Activated naive CD8-positive, alpha-beta T cell treated with anti-CD3 and anti-CD28 coated beads for 36 hours (primary cell): ENCODE data around the gene CPNE1. TPM values are rescaled to one million over a fixed set of nuclear protein-coding genes. Genes with fewer than 3 reads are reported as not detected.
"Not testable (repeated sequence)": the region's sequence is repeated elsewhere in the genome, so short reads cannot be mapped to it uniquely, and the experiment has no call there.

ENCODE experiments used
- DNase-seq: peaks from one replicate; pipeline ENCODE4 v3.0.0; 2021
- H3K27ac Mint-ChIP-seq: one replicate; pipeline ENCODE4 v1.8.0; 2022; ENCODE audit warnings: mild to moderate bottlenecking, moderate library complexity, mixed read lengths
- H3K27me3 Mint-ChIP-seq: one replicate; pipeline ENCODE4 v1.8.0; 2022; ENCODE audit warnings: mild to moderate bottlenecking, mixed read lengths
- H3K36me3 Mint-ChIP-seq: one replicate; pipeline ENCODE4 v1.8.0; 2021; ENCODE audit warnings: mild to moderate bottlenecking, mixed read lengths
- H3K4me1 Mint-ChIP-seq: one replicate; pipeline ENCODE4 v1.8.0; 2021; ENCODE audit warnings: mixed read lengths
- H3K4me3 Mint-ChIP-seq: one replicate; pipeline ENCODE4 v1.8.0; 2022; ENCODE audit warnings: mild to moderate bottlenecking, moderate library complexity, mixed read lengths
- H3K9me3 Mint-ChIP-seq: one replicate; pipeline ENCODE4 v1.8.0; 2022; ENCODE audit warnings: mixed read lengths
- total RNA-seq, 2 experiments: library from RNA; stranded (reverse); gene quantifications; one replicate each; pipeline ENCODE4 v1.2.3, GENCODE V29; 2021

Gene CPNE1
- total RNA-seq, 2 experiments from 2014 or later: 290 to 304 TPM

GRCh38 chr20:35702051-35702823 is 37.5 kb upstream of the CPNE1 start:
- peak overlapping the region; percentile 29 for H3K4me3 Mint-ChIP-seq
- H3K4me1 Mint-ChIP-seq: peaks cover 54% of the 10 kb centered on the region
- no peaks in the 10 kb centered on the region for H3K9me3 Mint-ChIP-seq

GRCh38 chr20:35700625-35701148 is 36.0 kb upstream of the CPNE1 start:
- H3K4me1 Mint-ChIP-seq: peaks cover 54% of the 10 kb centered on the region
- peak overlapping the region; percentile 95 for H3K27ac Mint-ChIP-seq
- no peaks in the 10 kb centered on the region for H3K27me3 Mint-ChIP-seq
- H3K4me3 Mint-ChIP-seq: peak overlapping the region; percentile 97
- peaks cover 64% of the 10 kb centered on the region for H3K36me3 Mint-ChIP-seq
- no peak for DNase-seq
- no peaks in the 10 kb centered on the region for H3K9me3 Mint-ChIP-seq

More at GRCh38 chr20:35702051-35702823, 37.5 kb upstream of the CPNE1 start:
- H3K27ac Mint-ChIP-seq: peak overlapping the region; percentile 72
- DNase-seq: no peak
- H3K27me3 Mint-ChIP-seq: no peaks in the 10 kb centered on the region
- peaks cover 63% of the 10 kb centered on the region for H3K36me3 Mint-ChIP-seq

GRCh38 chr20:35699957-35700624 is 35.4 kb upstream of the CPNE1 start:
- Mint-ChIP-seq H3K4me3 (peak overlapping the region; percentile 97), H3K27me3 (no peaks in the 10 kb centered on the region), H3K27ac (peak overlapping the region; percentile 95), H3K4me1 (peaks cover 53% of the 10 kb centered on the region), H3K9me3 (no peaks in the 10 kb centered on the region), H3K36me3 (peaks cover 61% of the 10 kb centered on the region)
- DNase-seq: no peak

- Mint-ChIP-seq H3K27me3 (no peaks in the 10 kb centered on the region), H3K36me3 (peaks cover 55% of the 10 kb centered on the region), H3K27ac (peak within 1 kb of the TSS; percentile 95), H3K4me1 (peaks cover 50% of the 10 kb centered on the region), H3K4me3 (peak within 1 kb of the TSS; percentile 97), H3K9me3 (no peaks in the 10 kb centered on the region)
- DNase-seq: peak; percentile 92
These were observed 34.6 kb upstream of the CPNE1 start, which contains the start of the genes NFS1 and ROMO1 for GRCh38 chr20:35699127-35699956. Gene NFS1, minus strand, starts transcription at chr20:35699352. Its CDS starts 64 bp downstream, at chr20:35699288. Gene ROMO1, plus strand, starts transcription at chr20:35699405. Its CDS starts 228 bp downstream, at chr20:35699633.

- peak overlapping the region; percentile 97 for H3K4me3 Mint-ChIP-seq
- H3K36me3 Mint-ChIP-seq: peaks cover 47% of the 10 kb centered on the region
- DNase-seq: no peak
- H3K9me3 Mint-ChIP-seq: no peaks in the 10 kb centered on the region
- H3K4me1 Mint-ChIP-seq: peaks cover 44% of the 10 kb centered on the region
- no peaks in the 10 kb centered on the region for H3K27me3 Mint-ChIP-seq
- H3K27ac Mint-ChIP-seq: peak overlapping the region; percentile 93
These were observed 33.8 kb upstream of the CPNE1 start for GRCh38 chr20:35698298-35699126.

GRCh38 chr20:35697696-35698297 is 33.1 kb upstream of the CPNE1 start:
- Mint-ChIP-seq H3K4me3 (peak overlapping the region; percentile 97), H3K27ac (peak overlapping the region; percentile 93), H3K9me3 (no peaks in the 10 kb centered on the region), H3K27me3 (no peaks in the 10 kb centered on the region), H3K4me1 (peaks cover 42% of the 10 kb centered on the region), H3K36me3 (peaks cover 44% of the 10 kb centered on the region)
- DNase-seq: no peak

GRCh38 chr20:35695978-35696377 is 31.3 kb upstream of the CPNE1 start:
- H3K27me3 Mint-ChIP-seq: no peaks in the 10 kb centered on the region
- H3K27ac Mint-ChIP-seq: no peak overlapping the region
- H3K4me1 Mint-ChIP-seq: peaks cover 29% of the 10 kb centered on the region
- no peaks in the 10 kb centered on the region for H3K9me3 Mint-ChIP-seq
- H3K36me3 Mint-ChIP-seq: peaks cover 28% of the 10 kb centered on the region
- no peak overlapping the region for H3K4me3 Mint-ChIP-seq
- no peak for DNase-seq

GRCh38 chr20:35695245-35695749 is 30.6 kb upstream of the CPNE1 start:
- DNase-seq: no peak
- Mint-ChIP-seq H3K27ac (peak overlapping the region; percentile 26), H3K27me3 (no peaks in the 10 kb centered on the region), H3K36me3 (peaks cover 22% of the 10 kb centered on the region), H3K4me1 (peaks cover 22% of the 10 kb centered on the region), H3K9me3 (no peaks in the 10 kb centered on the region), H3K4me3 (no peak overlapping the region)

GRCh38 chr20:35690265-35690664 is 25.6 kb upstream of the CPNE1 start:
- Mint-ChIP-seq H3K27ac (peak overlapping the region; percentile 2), H3K9me3 (no peaks in the 10 kb centered on the region), H3K4me1 (no peaks in the 10 kb centered on the region)

GRCh38 chr20:35686872-35687271 is 22.2 kb upstream of the CPNE1 start:
- peaks cover 13% of the 10 kb centered on the region for H3K36me3 Mint-ChIP-seq
- DNase-seq: not testable (repeated sequence)

More at GRCh38 chr20:35690265-35690664, 25.6 kb upstream of the CPNE1 start:
- H3K27me3 Mint-ChIP-seq: no peaks in the 10 kb centered on the region
- no peak for DNase-seq
- no peak overlapping the region for H3K4me3 Mint-ChIP-seq
- H3K36me3 Mint-ChIP-seq: peaks cover 9% of the 10 kb centered on the region

GRCh38 chr20:35685368-35685767 is 20.7 kb upstream of the CPNE1 start:
- H3K27ac Mint-ChIP-seq: not testable (repeated sequence)

More at GRCh38 chr20:35686872-35687271, 22.2 kb upstream of the CPNE1 start:
- not testable (repeated sequence) for H3K4me3 Mint-ChIP-seq, H3K27me3 Mint-ChIP-seq, H3K27ac Mint-ChIP-seq, H3K9me3 Mint-ChIP-seq, H3K4me1 Mint-ChIP-seq

GRCh38 chr20:35681960-35682359 is 17.3 kb upstream of the CPNE1 start:
- peaks cover 2% of the 10 kb centered on the region for H3K4me1 Mint-ChIP-seq
- H3K4me3 Mint-ChIP-seq: no peak overlapping the region
- no peaks in the 10 kb centered on the region for H3K9me3 Mint-ChIP-seq
- no peak overlapping the region for H3K27ac Mint-ChIP-seq
- H3K36me3 Mint-ChIP-seq: peaks cover 4% of the 10 kb centered on the region
- H3K27me3 Mint-ChIP-seq: no peaks in the 10 kb centered on the region
- no peak for DNase-seq

More at GRCh38 chr20:35685368-35685767, 20.7 kb upstream of the CPNE1 start:
- DNase-seq, H3K4me3 Mint-ChIP-seq, H3K4me1 Mint-ChIP-seq, H3K9me3 Mint-ChIP-seq, H3K27me3 Mint-ChIP-seq: not testable (repeated sequence)
- peaks cover 13% of the 10 kb centered on the region for H3K36me3 Mint-ChIP-seq

GRCh38 chr20:35680452-35681183 is 15.9 kb upstream of the CPNE1 start:
- no peak overlapping the region for H3K4me3 Mint-ChIP-seq
- no peak for DNase-seq
- H3K4me1 Mint-ChIP-seq: peaks cover 2% of the 10 kb centered on the region
- no peaks in the 10 kb centered on the region for H3K9me3 Mint-ChIP-seq
- H3K27me3 Mint-ChIP-seq: no peaks in the 10 kb centered on the region
- H3K36me3 Mint-ChIP-seq: peaks cover 4% of the 10 kb centered on the region
- no peak overlapping the region for H3K27ac Mint-ChIP-seq
